ENCODE measurements around the gene MAS1.
"Not testable (repeated sequence)": the region's sequence is repeated elsewhere in the genome, so short reads cannot be mapped to it uniquely, and the experiment has no call there.

DNA sequence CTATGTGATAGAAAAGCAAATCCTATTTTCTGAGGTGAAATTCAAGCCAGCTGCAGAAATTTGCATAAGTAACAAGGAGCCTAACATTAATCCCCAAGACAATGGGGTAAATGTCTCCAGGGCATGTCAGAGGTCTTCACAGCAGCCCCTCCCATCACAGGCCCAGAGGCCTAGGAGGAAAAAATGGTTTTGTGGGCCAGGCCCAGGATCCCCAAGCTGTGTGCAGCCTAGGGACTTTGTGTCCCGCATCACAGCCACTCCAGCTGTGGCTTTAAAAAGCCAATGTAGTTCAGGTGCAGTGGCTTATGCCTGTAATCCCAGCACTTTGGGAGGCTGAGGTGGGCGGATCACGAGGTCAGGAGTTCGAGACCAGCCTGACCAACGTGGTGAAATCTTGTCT lies 42.2 kb upstream of the MAS1 start:
- TF ChIP-seq POLR2A (IDR thresholded peaks at IDR 0.05; ENCODE audit: low read length); GATA1 (IDR thresholded peaks at IDR 0.05; ENCODE audit: low read depth, low read length): not testable (repeated sequence)

Measured in erythroblast (primary cell).